OCI-LY1 (cell line): ENCODE data around the gene MAGI2.

Experiments used
- CTCF ChIP-seq: fragments of 200-600 bp; sonication (generic), shearing (Covaris generic); IDR thresholded peaks from 2 replicates; pipeline ENCODE4 v1.5.1; 2017; ENCODE audit warnings: mild to moderate bottlenecking, antibody characterized with exemption, low read length, moderate library complexity, mixed read lengths
- EZH2 ChIP-seq: fragments of 200-600 bp; sonication (generic), shearing (Covaris generic); IDR thresholded peaks from 2 replicates; pipeline ENCODE4 v1.8.0; 2017; ENCODE audit warnings: borderline replicate concordance, mixed run types, mild to moderate bottlenecking, antibody characterized with exemption, low read length, moderate library complexity, mixed read lengths

GRCh38 chr7:78212476-78213060 is 1240.9 kb downstream of the MAGI2 start:
- TF ChIP-seq CTCF (no peak), EZH2 (no peak)
